HG03571 (cell line): ENCODE data around the gene PET117.
"Not testable (repeated sequence)": the region's sequence is repeated elsewhere in the genome, so short reads cannot be mapped to it uniquely, and the experiment has no call there.

ENCODE experiments used
- ATAC-seq: cut with Tn5 transposase; IDR thresholded peaks from one replicate; pipeline ENCODE4 v1.9.1; 2021; ENCODE audit not compliant: unreplicated experiment

The PET117 gene

GRCh38 chr20:18137412-18138265 lies at the start of gene PET117, which contains the start of gene KAT14:
TSS of gene PET117 (plus strand) at chr20:18137863. CDS start at chr20:18137956, 93 bp downstream.
TSS of gene KAT14 (plus strand) at chr20:18137863. CDS start at chr20:18142661, 4,798 bp downstream.
- peak; percentile 90 for ATAC-seq

- not testable (repeated sequence) for ATAC-seq
These were observed 49.4 kb upstream of the PET117 start for GRCh38 chr20:18088298-18088697.

GRCh38 chr20:18088841-18089240 lies 48.8 kb upstream of the PET117 start:
- not testable (repeated sequence) for ATAC-seq

GRCh38 chr20:18090044-18090443 lies 47.6 kb upstream of the PET117 start:
- ATAC-seq: no peak

GRCh38 chr20:18090477-18090876 lies 47.2 kb upstream of the PET117 start:
- ATAC-seq: no peak

- ATAC-seq: no peak
These were observed 46.0 kb upstream of the PET117 start for GRCh38 chr20:18091623-18092022.

GRCh38 chr20:18092890-18093289 lies 44.8 kb upstream of the PET117 start:
- ATAC-seq: no peak

GRCh38 chr20:18093388-18093787 lies 44.3 kb upstream of the PET117 start:
- ATAC-seq: no peak

GRCh38 chr20:18094191-18094590 lies 43.5 kb upstream of the PET117 start:
- no peak for ATAC-seq

- ATAC-seq: not testable (repeated sequence)
These were observed 37.1 kb upstream of the PET117 start for GRCh38 chr20:18100569-18100968.

GRCh38 chr20:18101125-18101810 lies 36.4 kb upstream of the PET117 start:
- ATAC-seq: no peak

- ATAC-seq: no peak
These were observed 34.2 kb upstream of the PET117 start for GRCh38 chr20:18103497-18103896.

GRCh38 chr20:18108326-18108725 lies 29.3 kb upstream of the PET117 start:
- ATAC-seq: no peak

- ATAC-seq: not testable (repeated sequence)
These were observed 9.1 kb upstream of the PET117 start for GRCh38 chr20:18128574-18128973.

GRCh38 chr20:18132663-18133062 lies 5.0 kb upstream of the PET117 start:
- ATAC-seq: no peak

GRCh38 chr20:18133962-18134361 lies 3.7 kb upstream of the PET117 start:
- ATAC-seq: no peak

GRCh38 chr20:18138266-18138582 lies 561 bp downstream of the PET117 start:
- ATAC-seq: peak; percentile 37

- no peak for ATAC-seq
These were observed 1.2 kb downstream of the PET117 start for GRCh38 chr20:18138639-18139583.

- ATAC-seq: no peak
These were observed 2.2 kb downstream of the PET117 start for GRCh38 chr20:18139832-18140231.

- no peak for ATAC-seq
These were observed 7.0 kb downstream of the PET117 start for GRCh38 chr20:18144541-18145099.

GRCh38 chr20:18154342-18154741 lies 16.7 kb downstream of the PET117 start:
- no peak for ATAC-seq
